GM12878 (cell line): Measurements from ENCODE around the gene IQGAP3. TPM values are rescaled to one million over a fixed set of nuclear protein-coding genes. Genes with fewer than 3 reads are reported as not detected.
"Not testable (repeated sequence)": the region's sequence is repeated elsewhere in the genome, so short reads cannot be mapped to it uniquely, and the experiment has no call there.

ENCODE experiments used
- ATAC-seq: fragments of 200-7000 bp; cut with Tn5 transposase; 3 replicates; pipeline ENCODE4 v1.9.1; 2020; ENCODE audit warnings: mild to moderate bottlenecking, moderate library complexity
- BruUV-seq: library from RNA; stranded (reverse); fragments of 400-500 nt; replicated peaks from 2 replicates; lab custom pipeline; 2021; lab: Mats Ljungman, UMichigan
- CTCF ChIA-PET: fragments of 300-600 bp; sonication (Branson Sonifier 250); formaldehyde crosslinking; extraction: SDS; loops from one replicate; lab custom pipeline; 2021; ENCODE audit warnings: inconsistent platforms; lab: Yijun Ruan, JAX
- POLR2A ChIA-PET: fragments of 350-600 bp; formaldehyde crosslinking; extraction: SDS; loops from one replicate; lab custom pipeline; 2021; ENCODE audit warnings: inconsistent platforms; lab: Charles Lee
- RAD21 ChIA-PET: fragments of 300-600 bp; sonication (Branson Sonifier 250); formaldehyde crosslinking; loops from one replicate; lab custom pipeline; 2023; ENCODE audit warnings: antibody characterized with exemption; ENCODE audit not compliant: unreplicated experiment; lab: Charles Lee
- SMC1A ChIA-PET: fragments of 300-600 bp; sonication (Branson Sonifier 250); formaldehyde crosslinking; loops from one replicate; lab custom pipeline; 2023; ENCODE audit not compliant: unreplicated experiment, uncharacterized antibody; lab: Charles Lee
- DNase-seq: peaks from one replicate; pipeline ENCODE4 v3.0.0-alpha.2; 2011; ENCODE audit warnings: low read depth, low spot score
- FAIRE-seq: peaks from 3 replicates; lab custom pipeline; 2011; peaks lifted over from hg19 to GRCh38; lab: Jason Lieb, UNC
- H2AFZ ChIP-seq: 2 replicates; pipeline ENCODE4 v1.6.0; 2011; ENCODE audit warnings: low read depth, low read length, control low read depth; ENCODE audit not compliant: control insufficient read depth
- H3K27ac ChIP-seq: 2 replicates; pipeline ENCODE4 v1.5.1; 2011; ENCODE audit warnings: control low read depth; ENCODE audit not compliant: control insufficient read depth, insufficient read depth
- H3K27me3 ChIP-seq, 2 experiments: replicated peaks in 1 of 2; 2 replicates each; pipeline versions ENCODE4 v1.6.0 to v1.6.1; 2011; ENCODE audit warnings: low read length in 1 of 2; ENCODE audit not compliant: control insufficient read depth in 2 of 2, insufficient read depth in 2 of 2
- H3K36me3 ChIP-seq, 2 experiments: 2 replicates each; pipeline ENCODE4 v1.5.1; 2011; ENCODE audit warnings: low read length in 1 of 2; ENCODE audit not compliant: control insufficient read depth in 2 of 2, insufficient read depth in 2 of 2
- H3K4me1 ChIP-seq: 2 replicates; pipeline ENCODE4 v1.6.1; 2011; ENCODE audit warnings: mild to moderate bottlenecking, low read length, moderate library complexity, mixed read lengths; ENCODE audit not compliant: control insufficient read depth, insufficient read depth
- H3K4me2 ChIP-seq: 2 replicates; pipeline ENCODE4 v1.6.0; 2011; ENCODE audit warnings: control low read depth; ENCODE audit not compliant: control insufficient read depth, insufficient read depth
- H3K4me3 ChIP-seq: fragments of 200-600 bp; sonication (generic); 2 replicates; pipeline ENCODE4 v1.5.1; 2016
- H3K79me2 ChIP-seq: 2 replicates; pipeline ENCODE4 v1.6.0; 2011; ENCODE audit warnings: low read length; ENCODE audit not compliant: control insufficient read depth, insufficient read depth
- H3K9ac ChIP-seq: 2 replicates; pipeline ENCODE4 v1.8.0; 2011; ENCODE audit warnings: low read length, control low read depth, mixed read lengths; ENCODE audit not compliant: control insufficient read depth, insufficient read depth
- H3K9me3 ChIP-seq: replicated peaks from 3 replicates; pipeline ENCODE4 v1.5.1; 2011; ENCODE audit warnings: mild to moderate bottlenecking, low read length; ENCODE audit not compliant: control insufficient read depth, insufficient read depth
- H4K20me1 ChIP-seq: 2 replicates; pipeline ENCODE4 v1.6.0; 2011; ENCODE audit not compliant: control insufficient read depth, insufficient read depth
- CEBPB ChIP-seq, 2 experiments: fragments of 150-350 bp in 1 of 2; IDR thresholded peaks; 2 replicates each; pipeline ENCODE4 v1.6.1; 2012 to 2014; ENCODE audit warnings: low read depth in 2 of 2, low read length in 2 of 2, borderline replicate concordance in 1 of 2, inconsistent platforms in 1 of 2
- ETV6 ChIP-seq, 2 experiments: fragments of 450-650 bp in 1 of 2; IDR thresholded peaks in 1 of 2; conservative IDR thresholded peaks in 1 of 2; 2 replicates each; pipeline ENCODE4 v1.6.1; 2014; ENCODE audit warnings: antibody characterized with exemption in 1 of 2, borderline replicate concordance in 1 of 2, low read depth in 1 of 2, mild to moderate bottlenecking in 1 of 2, moderate library complexity in 1 of 2
- FOS ChIP-seq: IDR thresholded peaks from 3 replicates; pipeline ENCODE4 v1.6.1; 2011; ENCODE audit warnings: borderline replicate concordance; ENCODE audit not compliant: insufficient read length; ENCODE audit errors: extremely low read depth
- MYB ChIP-seq: fragments of 150-350 bp; IDR thresholded peaks from 2 replicates; pipeline ENCODE4 v1.6.1; 2014; ENCODE audit warnings: mild to moderate bottlenecking, low read depth, low read length, borderline replicate concordance
- RB1 ChIP-seq: fragments of 450-650 bp; formaldehyde crosslinking; IDR thresholded peaks from 2 replicates; pipeline ENCODE4 v1.6.1; 2017; ENCODE audit warnings: mild to moderate bottlenecking, borderline replicate concordance
- SPI1 ChIP-seq: IDR thresholded peaks from 2 replicates; pipeline ENCODE4 v1.6.1; 2011; ENCODE audit warnings: low read depth, mild to moderate bottlenecking, low read length, moderate library complexity, borderline replicate concordance; ENCODE audit not compliant: insufficient read depth
- STAT1 ChIP-seq: fragments of 450-650 bp; conservative IDR thresholded peaks from 2 replicates; pipeline ENCODE4 v1.6.1; 2014; ENCODE audit warnings: antibody characterized with exemption, mild to moderate bottlenecking
- WRNIP1 ChIP-seq: IDR thresholded peaks from 2 replicates; pipeline ENCODE4 v1.6.1; 2011; ENCODE audit warnings: low read depth, low read length, improper control_type of control experiment, borderline replicate concordance
- ZNF217 ChIP-seq: fragments of 450-650 bp; IDR thresholded peaks from 2 replicates; pipeline ENCODE4 v1.6.1; 2017; ENCODE audit warnings: antibody characterized with exemption, mild to moderate bottlenecking
- ZNF687 ChIP-seq: fragments of 450-650 bp; IDR thresholded peaks from 2 replicates; pipeline ENCODE4 v1.6.1; 2017; ENCODE audit warnings: mild to moderate bottlenecking, moderate library complexity
- ZZZ3 ChIP-seq: IDR thresholded peaks from 2 replicates; pipeline ENCODE4 v1.6.1; 2011; ENCODE audit warnings: low read depth; ENCODE audit not compliant: control insufficient read depth, insufficient read length
- WGBS: methylation state at CpG from one replicate; pipeline ENCODE4 v1.1.6; 2016; ENCODE audit warnings: low lambda C conversion rate; ENCODE audit not compliant: insufficient replicate concordance, insufficient coverage; ENCODE audit errors: missing lambda C conversion rate; 5-methylcytosine and 5-hydroxymethylcytosine counted together
- in situ Hi-C: fragments of 300-500 bp; cut with MboI; formaldehyde crosslinking; loops from 9 replicates; pipeline ENCODE4 v1.14.3; 2018; ENCODE audit warnings: mixed read lengths
- intact Hi-C: fragments of 100-400 bp; cut with micrococcal nuclease; formaldehyde crosslinking; loops from one replicate; pipeline ENCODE4 v1.14.2; 2022; ENCODE audit not compliant: unreplicated experiment
- polyA plus RNA-seq, 11 experiments: library from polyadenylated mRNA; depleted of rRNA in 4 of 11; unstranded in 6 of 11; stranded (reverse) in 5 of 11; fragments of >200 nt; fragmentation: Nextera tagmentation in 4 of 11; fragmentation: Illumina TruSeq in 1 of 11; extraction: Ambion mirVana in 4 of 11; extraction: Trizol in 1 of 11; gene quantifications; 1 replicate in 1 of 11; 2 replicates in 10 of 11; pipeline versions ENCODE4 v1.2.1 to v1.2.3, GENCODE V29; 2011 to 2016; ENCODE audit warnings: inconsistent platforms in 2 of 11, missing spikeins in 2 of 11, low read depth in 1 of 11
- total RNA-seq, 4 experiments: library from RNA; depleted of rRNA in 3 of 4; stranded (reverse); fragments of >200 nt in 3 of 4; fragmentation: Illumina TruSeq in 1 of 4; extraction: Trizol in 1 of 4; gene quantifications; 2 replicates each; pipeline versions ENCODE4 v1.2.1 to v1.2.3, GENCODE V29; 2013 to 2021

The IQGAP3 gene
- total and polyA plus RNA-seq, 10 of the 15 experiments (the other 5 are each of a cell fraction or from before 2014, with no cell fraction given): 1.1 to 10.7 (median 7.9) TPM

- H3K4me3 ChIP-seq: no peak overlapping the region
- 39% methylated on average over 4 of the region's 5 CpGs for WGBS
- H3K27me3 ChIP-seq: no peaks in the 10 kb centered on the region; a peak in 1 of 4 replicates
- BruUV-seq: no TSS peak
- ChIA-PET CTCF (interaction anchor here (0.9 to 2.0 kb wide), 4 partner anchors 16 to 132 kb away, joined by 3 to 11 read pairs (median 4); no protein-coding TSS in a partner anchor), SMC1A (interaction anchor here (1.4 to 5.9 kb wide), 3 partner anchors 13 to 82 kb away, joined by 3 to 47 read pairs (median 3); partner anchors contain the start of gene GPATCH4), RAD21 (no interaction called here), POLR2A (no interaction called here)
- H3K36me3 ChIP-seq: peaks cover 6 to 9% of the 10 kb centered on the region in 2 experiments; a peak in 2 of 4 replicates
- in situ Hi-C loops: no loop called here
- H4K20me1 ChIP-seq: no peaks in the 10 kb centered on the region
- H3K27ac ChIP-seq: no peak overlapping the region
- no peak overlapping the region for H2AFZ ChIP-seq
- DNase-seq: no peak
- TF ChIP-seq ZZZ3: no peak
- TF ChIP-seq RB1: no peak
- TF ChIP-seq FOS: no peak
- TF ChIP-seq WRNIP1: no peak
- no peak for TF ChIP-seq CEBPB (IDR thresholded peaks at IDR 0.05; ENCODE audit: borderline replicate concordance in 1 of 2, low read depth in 2 of 2, low read length in 2 of 2)
- no peak for TF ChIP-seq MYB
- TF ChIP-seq ZNF217: no peak
- TF ChIP-seq STAT1: no peak
- no peak for TF ChIP-seq ETV6 (conservative IDR thresholded peaks at IDR 0.05 in 1 of 2, IDR thresholded peaks at IDR 0.05 in 1 of 2; ENCODE audit: borderline replicate concordance in 1 of 2, low read depth in 1 of 2)
- TF ChIP-seq ZNF687: no peak
- no peak for TF ChIP-seq SPI1
- H3K9me3 ChIP-seq: no peaks in the 10 kb centered on the region
- no peak overlapping the region for H3K4me2 ChIP-seq
- ATAC-seq: no peak
- no peak overlapping the region for H3K9ac ChIP-seq
- no peak for FAIRE-seq
- H3K4me1 ChIP-seq: peaks cover 5% of the 10 kb centered on the region
- intact Hi-C loops: no loop called here
- H3K79me2 ChIP-seq: peaks cover 9% of the 10 kb centered on the region
Observed at GRCh38 chr1:156589546-156589945, 17.2 kb upstream of the IQGAP3 start.

- H3K4me2 ChIP-seq, POLR2A ChIA-PET, BruUV-seq, H3K4me3 ChIP-seq, RAD21 ChIA-PET, H3K27ac ChIP-seq, H3K36me3 ChIP-seq, in situ Hi-C loops, intact Hi-C loops, H3K79me2 ChIP-seq, H3K9ac ChIP-seq, FAIRE-seq, H2AFZ ChIP-seq, H3K4me1 ChIP-seq, ATAC-seq, H3K27me3 ChIP-seq, H4K20me1 ChIP-seq, H3K9me3 ChIP-seq, DNase-seq: not testable (repeated sequence)
- SMC1A ChIA-PET: interaction anchor here (0.7 to 1.4 kb wide), 2 partner anchors 80 to 135 kb away, joined by 3 read pairs; no protein-coding TSS in a partner anchor
- CTCF ChIA-PET: interaction anchor here (1.5 to 4.6 kb wide), 2 partner anchors 20 to 107 kb away, joined by 5 to 40 read pairs; no protein-coding TSS in a partner anchor
- 69% methylated on average over 8 of the region's 8 CpGs for WGBS
Observed at GRCh38 chr1:156587927-156588326, 15.6 kb upstream of the IQGAP3 start.
